SK-N-SH (cell line): ENCODE results near the gene MYO1E. TPM values are rescaled to one million over a fixed set of nuclear protein-coding genes. Genes with fewer than 3 reads are reported as not detected.

Experiments
- CTCF ChIA-PET: fragments of 300-600, 350-600 bp; formaldehyde crosslinking; extraction: SDS; loops from one replicate; lab custom pipeline; 2021; lab: Yijun Ruan, JAX
- POLR2A ChIA-PET: fragments of 350-600 bp; sonication (Branson Sonifier 250); formaldehyde crosslinking; extraction: SDS; loops from one replicate; lab custom pipeline; 2020; ENCODE audit warnings: antibody characterized with exemption, inconsistent platforms; lab: Yijun Ruan, JAX
- DNase-seq: peaks from one replicate; pipeline ENCODE4 v3.0.0; 2012
- H2AFZ ChIP-seq: fragments of 200-600 bp; sonication (generic); 2 replicates; pipeline ENCODE4 v1.8.1; 2016; ENCODE audit warnings: antibody characterized with exemption, mild to moderate bottlenecking, low read depth
- H3F3A ChIP-seq: fragments of 200-600 bp; sonication (generic); replicated peaks from 2 replicates; pipeline ENCODE3; 2016; ENCODE audit warnings: antibody characterized with exemption, mild to moderate bottlenecking; ENCODE audit not compliant: insufficient read depth
- H3K27ac ChIP-seq, 2 experiments: fragments of 200-500 bp in 1 of 2; fragments of 200-600 bp in 1 of 2; sonication (Bioruptor generic) in 1 of 2; sonication (generic), shearing (Covaris generic) in 1 of 2; 2 replicates each; pipeline versions ENCODE4 v1.5.1 to v1.6.1; 2014 to 2016; ENCODE audit warnings: low read depth in 2 of 2, inconsistent platforms in 1 of 2, low read length in 1 of 2, mild to moderate bottlenecking in 1 of 2, mixed read lengths in 1 of 2
- H3K27me3 ChIP-seq: fragments of 200-600 bp; sonication (generic), shearing (Covaris generic); 2 replicates; pipeline ENCODE4 v1.6.1; 2016; ENCODE audit warnings: mixed run types; ENCODE audit not compliant: insufficient read depth
- H3K36me3 ChIP-seq, 2 experiments: fragments of 200-500 bp in 1 of 2; fragments of 200-600 bp in 1 of 2; sonication (Bioruptor generic) in 1 of 2; sonication (generic) in 1 of 2; replicated peaks in 1 of 2; 2 replicates each; pipeline versions ENCODE3 to v1.5.1; 2014 to 2016; ENCODE audit warnings: low read length in 1 of 2, mild to moderate bottlenecking in 1 of 2; ENCODE audit not compliant: insufficient read depth in 2 of 2, control insufficient read depth in 1 of 2
- H3K4me1 ChIP-seq, 2 experiments: fragments of 200-500 bp in 1 of 2; fragments of 200-600 bp in 1 of 2; sonication (Bioruptor generic) in 1 of 2; sonication (generic), shearing (Covaris generic) in 1 of 2; 2 replicates each; pipeline versions ENCODE4 v1.5.1 to v1.6.1; 2014 to 2016; ENCODE audit warnings: low read depth in 1 of 2, low read length in 1 of 2, mixed run types in 1 of 2; ENCODE audit not compliant: insufficient read depth in 2 of 2, control insufficient read depth in 1 of 2
- H3K4me2 ChIP-seq: fragments of 200-600 bp; sonication (generic), shearing (Covaris generic); 2 replicates; pipeline ENCODE4 v1.6.1; 2017; ENCODE audit warnings: mixed run types
- H3K4me3 ChIP-seq, 2 experiments: fragments of 200-500 bp in 1 of 2; fragments of 200-600 bp in 1 of 2; sonication (Bioruptor generic) in 1 of 2; sonication (generic), shearing (Covaris generic) in 1 of 2; 2 replicates each; pipeline versions ENCODE4 v1.5.1 to v1.8.1; 2014 to 2016; ENCODE audit warnings: low read depth in 2 of 2, inconsistent platforms in 1 of 2, low read length in 1 of 2, mild to moderate bottlenecking in 1 of 2, mixed read lengths in 1 of 2, moderate library complexity in 1 of 2
- H3K79me2 ChIP-seq: fragments of 200-600 bp; sonication (generic); 2 replicates; pipeline ENCODE4 v1.8.1; 2017; ENCODE audit warnings: mild to moderate bottlenecking; ENCODE audit not compliant: insufficient read depth
- H3K9ac ChIP-seq: fragments of 200-600 bp; sonication (generic); 2 replicates; pipeline ENCODE4 v1.6.1; 2017; ENCODE audit warnings: mixed run types
- H3K9me2 ChIP-seq: fragments of 200-600 bp; sonication (generic); 2 replicates; pipeline ENCODE4 v1.6.1; 2017; ENCODE audit warnings: mixed run types
- H3K9me3 ChIP-seq: fragments of 200-600 bp; sonication (generic); 2 replicates; pipeline ENCODE4 v1.6.1; 2017; ENCODE audit warnings: mixed run types, mild to moderate bottlenecking, moderate library complexity
- H4K20me1 ChIP-seq: fragments of 200-600 bp; sonication (generic); 2 replicates; pipeline ENCODE4 v1.6.1; 2017; ENCODE audit warnings: mild to moderate bottlenecking, mixed run types; ENCODE audit not compliant: insufficient read depth
- ELF1 ChIP-seq: IDR thresholded peaks from 2 replicates; pipeline ENCODE4 v1.4.0; 2012
- EP300 ChIP-seq, 2 experiments: IDR thresholded peaks; 2 replicates each; pipeline versions ENCODE4 v1.4.0 to v1.6.1; 2012; ENCODE audit warnings: borderline replicate concordance in 1 of 2, low read depth in 1 of 2, low read length in 1 of 2
- FOSL2 ChIP-seq: IDR thresholded peaks from 2 replicates; pipeline ENCODE4 v1.4.0; 2012; ENCODE audit warnings: low read depth, mild to moderate bottlenecking, moderate library complexity, borderline replicate concordance
- GABPA ChIP-seq: IDR thresholded peaks from 2 replicates; pipeline ENCODE4 v1.4.0; 2012; ENCODE audit warnings: low read depth, mild to moderate bottlenecking
- PBX3 ChIP-seq: IDR thresholded peaks from 2 replicates; pipeline ENCODE4; 2012
- POLR2AphosphoS5 ChIP-seq: IDR thresholded peaks from 2 replicates; pipeline ENCODE4 v1.6.1; 2012; ENCODE audit warnings: low read depth, low read length
- RCOR1 ChIP-seq: fragments of 150-350 bp; IDR thresholded peaks from 2 replicates; pipeline ENCODE4 v1.6.1; 2017; ENCODE audit warnings: antibody characterized with exemption, low read length
- RFX5 ChIP-seq: IDR thresholded peaks from 2 replicates; pipeline ENCODE4 v1.6.1; 2012; ENCODE audit warnings: mild to moderate bottlenecking, improper control_type of control experiment, low read length
- RXRA ChIP-seq: IDR thresholded peaks from 2 replicates; pipeline ENCODE4 v1.4.0; 2012; ENCODE audit warnings: low read depth, mild to moderate bottlenecking, borderline replicate concordance
- SIN3A ChIP-seq: IDR thresholded peaks from 2 replicates; pipeline ENCODE4 v1.6.1; 2012; ENCODE audit warnings: low read depth, mild to moderate bottlenecking, low read length, moderate library complexity, borderline replicate concordance
- TAF1 ChIP-seq: IDR thresholded peaks from 2 replicates; pipeline ENCODE4 v1.6.1; 2012; ENCODE audit warnings: low read depth, mild to moderate bottlenecking, low read length, moderate library complexity, borderline replicate concordance
- USF1 ChIP-seq: IDR thresholded peaks from 2 replicates; pipeline ENCODE4 v1.4.0; 2012; ENCODE audit warnings: low read depth, borderline replicate concordance
- USF2 ChIP-seq: fragments of 150-350 bp; IDR thresholded peaks from 2 replicates; pipeline ENCODE4 v1.6.1; 2017; ENCODE audit warnings: antibody characterized with exemption, low read length, low read depth, borderline replicate concordance
- WGBS: methylation state at CpG from one replicate; pipeline ENCODE4 v1.1.6; 2017; ENCODE audit warnings: low lambda C conversion rate; 5-methylcytosine and 5-hydroxymethylcytosine counted together
- polyA plus RNA-seq, 3 experiments: library from polyadenylated mRNA; depleted of rRNA; stranded (reverse); fragments of >200 nt; gene quantifications; 2 replicates each; pipeline ENCODE4 v1.2.3, GENCODE V29; 2012
- TF ChIP-seq, protein P1 (sequence below): IDR thresholded peaks from 2 replicates; pipeline ENCODE4 v1.6.1; 2012; ENCODE audit warnings: mild to moderate bottlenecking, low read depth, low read length, moderate library complexity
- TF ChIP-seq, protein P2 (sequence below): IDR thresholded peaks from 2 replicates; pipeline ENCODE4 v1.4.0; 2012; ENCODE audit warnings: low read depth

MYO1E gene
- polyA plus RNA-seq, 1 of the 3 experiments (the other 2 are of a cell fraction), result 9.7 TPM

DNA sequence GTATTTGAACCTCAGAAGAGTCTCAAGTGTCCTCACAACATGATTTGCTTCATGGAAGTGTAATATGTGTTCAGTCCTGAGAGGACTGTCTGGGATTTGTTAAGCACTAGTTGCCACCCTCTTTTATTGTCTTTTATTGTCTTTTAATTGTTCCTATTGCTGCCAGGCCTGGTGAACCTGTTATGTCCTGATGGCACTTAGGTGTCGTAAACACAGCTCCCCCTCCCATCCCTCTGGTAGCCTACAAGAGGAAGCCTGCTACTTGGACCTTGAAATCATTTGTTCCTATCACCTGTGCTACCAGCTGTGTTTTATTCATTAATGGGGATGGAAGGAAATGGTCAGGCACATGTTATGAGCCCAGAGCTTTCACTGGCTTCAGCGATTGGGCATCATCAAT, 248.4 kb downstream of the MYO1E start:
- no peak for DNase-seq
- no peaks in the 10 kb centered on the region for H3K27me3 ChIP-seq

DNA sequence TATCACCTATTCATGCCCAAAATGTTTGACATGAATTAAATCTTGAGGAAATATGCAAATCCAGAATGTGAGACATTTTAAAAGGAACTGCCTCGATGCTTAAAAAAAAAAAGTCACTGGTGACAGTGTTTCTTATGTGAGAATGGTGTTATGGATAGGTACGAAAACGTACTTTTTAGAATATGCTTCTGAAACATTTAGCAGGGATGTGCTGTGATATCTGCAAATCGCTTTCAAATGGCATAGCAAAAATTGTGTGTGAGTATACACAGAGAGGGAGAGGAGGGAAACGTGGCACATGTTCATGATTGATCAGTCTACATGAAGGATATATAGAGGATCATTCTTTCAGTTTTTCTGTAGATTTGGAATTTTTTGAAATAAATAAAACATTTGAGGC, 251.7 kb downstream of the MYO1E start:
- Histone ChIP-seq H3K4me3 (no peak overlapping the region), H3K9ac (no peak overlapping the region), H3K79me2 (peaks cover 12% of the 10 kb centered on the region), H2AFZ (no peak overlapping the region), H3K36me3 (peaks cover 34 to 37% of the 10 kb centered on the region in 2 experiments), H3K4me2 (no peak overlapping the region), H3K9me2 (no peaks in the 10 kb centered on the region), H3K27me3 (no peaks in the 10 kb centered on the region), H3K4me1 (no peaks in the 10 kb centered on the region), H3F3A (peaks cover 7% of the 10 kb centered on the region), H3K27ac (no peak overlapping the region), H4K20me1 (no peaks in the 10 kb centered on the region), H3K9me3 (no peaks in the 10 kb centered on the region)
- ChIA-PET POLR2A (no interaction called here), CTCF (interaction anchor here (1.5 kb wide), 1 partner anchor 141 kb away, joined by 3 read pairs; no protein-coding TSS in a partner anchor)
- DNase-seq, result no peak
- TF ChIP-seq FOSL2, result no peak
- no peak for TF ChIP-seq USF2
- no peak for TF ChIP-seq EP300 (IDR thresholded peaks at IDR 0.05; ENCODE audit: borderline replicate concordance in 1 of 2, low read depth in 1 of 2, low read length in 1 of 2)
- TF ChIP-seq RCOR1, result no peak
- no peak for TF ChIP-seq RFX5
- TF ChIP-seq USF1, result no peak
- no peak for TF ChIP-seq POLR2AphosphoS5
- TF ChIP-seq SIN3A, result no peak
- TF ChIP-seq RXRA, result no peak
- no peak for TF ChIP-seq PBX3
- TF ChIP-seq, protein P1, sequence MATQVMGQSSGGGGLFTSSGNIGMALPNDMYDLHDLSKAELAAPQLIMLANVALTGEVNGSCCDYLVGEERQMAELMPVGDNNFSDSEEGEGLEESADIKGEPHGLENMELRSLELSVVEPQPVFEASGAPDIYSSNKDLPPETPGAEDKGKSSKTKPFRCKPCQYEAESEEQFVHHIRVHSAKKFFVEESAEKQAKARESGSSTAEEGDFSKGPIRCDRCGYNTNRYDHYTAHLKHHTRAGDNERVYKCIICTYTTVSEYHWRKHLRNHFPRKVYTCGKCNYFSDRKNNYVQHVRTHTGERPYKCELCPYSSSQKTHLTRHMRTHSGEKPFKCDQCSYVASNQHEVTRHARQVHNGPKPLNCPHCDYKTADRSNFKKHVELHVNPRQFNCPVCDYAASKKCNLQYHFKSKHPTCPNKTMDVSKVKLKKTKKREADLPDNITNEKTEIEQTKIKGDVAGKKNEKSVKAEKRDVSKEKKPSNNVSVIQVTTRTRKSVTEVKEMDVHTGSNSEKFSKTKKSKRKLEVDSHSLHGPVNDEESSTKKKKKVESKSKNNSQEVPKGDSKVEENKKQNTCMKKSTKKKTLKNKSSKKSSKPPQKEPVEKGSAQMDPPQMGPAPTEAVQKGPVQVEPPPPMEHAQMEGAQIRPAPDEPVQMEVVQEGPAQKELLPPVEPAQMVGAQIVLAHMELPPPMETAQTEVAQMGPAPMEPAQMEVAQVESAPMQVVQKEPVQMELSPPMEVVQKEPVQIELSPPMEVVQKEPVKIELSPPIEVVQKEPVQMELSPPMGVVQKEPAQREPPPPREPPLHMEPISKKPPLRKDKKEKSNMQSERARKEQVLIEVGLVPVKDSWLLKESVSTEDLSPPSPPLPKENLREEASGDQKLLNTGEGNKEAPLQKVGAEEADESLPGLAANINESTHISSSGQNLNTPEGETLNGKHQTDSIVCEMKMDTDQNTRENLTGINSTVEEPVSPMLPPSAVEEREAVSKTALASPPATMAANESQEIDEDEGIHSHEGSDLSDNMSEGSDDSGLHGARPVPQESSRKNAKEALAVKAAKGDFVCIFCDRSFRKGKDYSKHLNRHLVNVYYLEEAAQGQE, result no peak
- TF ChIP-seq, protein P2, sequence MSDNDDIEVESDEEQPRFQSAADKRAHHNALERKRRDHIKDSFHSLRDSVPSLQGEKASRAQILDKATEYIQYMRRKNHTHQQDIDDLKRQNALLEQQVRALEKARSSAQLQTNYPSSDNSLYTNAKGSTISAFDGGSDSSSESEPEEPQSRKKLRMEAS, result no peak
- WGBS, result 93% methylated on average over 5 of the region's 5 CpGs

More for the DNA sequence above, 248.4 kb downstream of the MYO1E start:
- Histone ChIP-seq H3K36me3 (peaks cover 22 to 38% of the 10 kb centered on the region in 2 experiments), H3K27ac (no peak overlapping the region), H3K9me3 (no peaks in the 10 kb centered on the region; the same call in 1 of the 2 replicates), H3K9me2 (no peaks in the 10 kb centered on the region), H3K4me3 (no peak overlapping the region), H3K4me1 (no peaks in the 10 kb centered on the region), H2AFZ (no peak overlapping the region), H4K20me1 (no peaks in the 10 kb centered on the region), H3K4me2 (no peak overlapping the region), H3K9ac (no peak overlapping the region), H3K79me2 (peaks cover 39% of the 10 kb centered on the region), H3F3A (peaks cover 7% of the 10 kb centered on the region)
- ChIA-PET CTCF (interaction anchor here (1.0 to 1.3 kb wide), 3 partner anchors 16 to 368 kb away, joined by 3 to 4 read pairs (median 3); no protein-coding TSS in a partner anchor), POLR2A (no interaction called here)
- TF ChIP-seq POLR2AphosphoS5 (no peak), PBX3 (no peak), RFX5 (no peak), RXRA (no peak), ELF1 (no peak), TAF1 (no peak), RCOR1 (no peak), SIN3A (no peak), GABPA (no peak), EP300 (IDR thresholded peaks at IDR 0.05; ENCODE audit: borderline replicate concordance in 1 of 2, low read depth in 1 of 2, low read length in 1 of 2) (no peak)
- WGBS, result 75% methylated on average over 2 of the region's 2 CpGs
